ENCODE measurements around the gene CEP112.

The CEP112 gene

GRCh38 chr17:66056148-66056547, 135.8 kb downstream of the CEP112 start:
- DNase-seq, result no peak

GRCh38 chr17:66054242-66054641, 137.7 kb downstream of the CEP112 start:
- no peak for DNase-seq

- DNase-seq, result no peak
These were observed 147.8 kb downstream of the CEP112 start for GRCh38 chr17:66044083-66044482.

GRCh38 chr17:66043419-66043818, 148.5 kb downstream of the CEP112 start:
- DNase-seq, result no peak

- no peak for DNase-seq
These were observed 151.5 kb downstream of the CEP112 start for GRCh38 chr17:66040402-66040801.

- no peak for DNase-seq
These were observed 153.8 kb downstream of the CEP112 start for GRCh38 chr17:66038125-66038524.

GRCh38 chr17:66037221-66037620, 154.7 kb downstream of the CEP112 start:
- no peak for DNase-seq

GRCh38 chr17:66032082-66032712, 159.7 kb downstream of the CEP112 start:
- no peak for DNase-seq

GRCh38 chr17:66025551-66025950, 166.4 kb downstream of the CEP112 start:
- no peak for DNase-seq

GRCh38 chr17:66021757-66022156, 170.2 kb downstream of the CEP112 start:
- DNase-seq, result no peak

DNA sequence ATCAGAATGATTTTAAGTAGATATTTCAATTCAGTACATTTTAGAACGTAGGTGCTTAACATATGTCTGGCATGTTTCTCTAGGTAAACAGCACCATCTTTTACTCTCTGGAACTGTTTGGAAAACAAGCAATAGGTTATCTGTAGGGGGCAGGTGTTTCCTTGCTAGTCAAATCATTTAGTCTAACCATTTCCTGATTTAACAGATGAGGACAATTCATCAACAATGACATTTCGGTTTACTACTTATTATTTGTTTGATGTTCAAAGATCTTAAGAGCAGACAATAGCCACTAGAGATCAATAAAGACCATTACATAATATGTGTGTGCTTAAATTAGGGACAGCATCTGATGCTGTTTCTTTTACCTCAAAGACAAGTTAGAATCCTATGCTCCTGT, 173.1 kb downstream of the CEP112 start:
- peak; percentile 74 for DNase-seq

- no peak for DNase-seq
These were observed 175.7 kb downstream of the CEP112 start for GRCh38 chr17:66016231-66016630.

DNA sequence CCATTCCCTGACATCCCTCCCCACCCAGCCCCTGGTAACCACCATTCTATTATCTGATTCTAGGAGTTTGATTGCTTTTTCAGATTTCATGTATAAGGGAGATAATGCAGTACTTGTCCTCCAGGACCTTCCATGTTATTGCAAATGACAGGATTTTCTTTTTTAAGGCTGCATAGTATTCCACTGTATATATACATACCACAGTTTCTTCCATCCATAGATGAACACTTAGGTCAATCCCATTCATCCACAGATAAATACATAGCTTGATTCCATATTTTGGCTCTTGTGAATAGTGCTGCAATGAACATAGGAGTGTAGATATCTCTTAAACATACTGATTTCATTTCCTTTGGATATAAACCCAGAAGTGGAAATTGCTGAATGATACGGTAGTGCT, 183.3 kb downstream of the CEP112 start:
- DNase-seq, result no peak

- DNase-seq, result no peak
These were observed 185.3 kb downstream of the CEP112 start for GRCh38 chr17:66006654-66007053.

- DNase-seq, result no peak
These were observed 189.1 kb downstream of the CEP112 start for GRCh38 chr17:66002812-66003211.

DNA sequence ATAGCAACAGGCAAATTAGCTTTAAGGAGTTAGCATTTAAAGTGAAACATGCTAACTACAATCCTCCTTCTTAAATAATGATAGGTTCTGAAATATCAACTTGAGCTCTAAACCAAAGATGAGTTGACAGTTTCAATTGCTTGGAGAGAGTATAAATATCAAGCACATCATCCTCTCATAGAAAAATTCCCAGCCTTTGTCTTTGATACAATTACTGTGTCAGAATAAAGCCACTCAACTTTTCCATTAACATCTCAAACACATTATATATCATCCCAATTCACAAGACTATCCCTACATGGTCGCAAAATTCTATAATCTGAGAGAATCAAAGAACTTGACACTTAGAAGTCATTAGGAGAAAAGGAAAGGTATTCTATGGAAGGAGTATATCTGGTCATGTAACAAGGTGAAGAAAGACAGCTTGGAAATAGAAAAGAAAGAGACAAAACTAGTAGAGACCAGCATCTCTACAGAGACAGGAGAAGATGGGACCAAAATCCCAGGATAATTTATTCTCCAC, 189.8 kb downstream of the CEP112 start:
- DNase-seq, result no peak

- DNase-seq, result no peak
These were observed 191.7 kb downstream of the CEP112 start for GRCh38 chr17:66000216-66000615.

DNA sequence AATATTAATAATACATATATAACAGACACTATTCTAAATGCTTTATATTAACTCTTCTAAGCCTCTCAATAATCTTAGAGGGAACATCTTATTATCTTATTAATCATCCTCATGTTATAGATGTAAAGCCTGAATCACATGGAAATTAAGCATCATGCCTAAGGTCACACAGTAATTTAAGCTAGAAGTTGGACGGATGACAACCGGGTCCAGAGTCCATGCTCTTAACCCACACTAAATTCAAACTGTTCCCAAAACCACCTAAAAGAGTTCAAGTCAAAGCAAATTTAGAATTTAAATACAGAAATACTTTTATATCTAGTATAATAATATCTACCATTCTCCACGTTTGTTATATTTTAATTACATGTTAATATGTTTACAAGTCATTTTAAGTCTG, 193.3 kb downstream of the CEP112 start:
- DNase-seq, result no peak

- no peak for DNase-seq
These were observed 197.3 kb downstream of the CEP112 start for GRCh38 chr17:65994679-65995078.

GRCh38 chr17:65994114-65994513, 197.8 kb downstream of the CEP112 start:
- DNase-seq, result no peak

GRCh38 chr17:65990593-65990992, 201.3 kb downstream of the CEP112 start:
- no peak for DNase-seq

DNA sequence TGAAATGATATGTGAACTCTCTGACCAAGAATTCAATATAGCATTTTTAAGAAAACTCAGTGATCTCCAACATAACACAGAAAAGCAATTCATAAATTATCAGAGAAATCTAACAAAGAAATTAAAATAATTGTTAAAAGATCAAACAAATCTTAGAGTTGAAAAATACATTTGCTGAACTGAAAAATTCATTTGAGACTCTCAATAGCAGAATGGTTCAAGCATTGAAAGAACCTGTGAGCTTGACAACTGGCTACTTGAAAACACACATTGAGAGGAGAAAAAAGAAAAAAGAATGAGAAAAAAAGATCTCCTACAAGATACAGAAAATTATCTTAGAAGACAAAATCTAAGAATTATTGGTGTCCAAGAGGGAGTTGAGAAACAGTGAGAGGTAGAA, 203.5 kb downstream of the CEP112 start:
- no peak for DNase-seq

DNA sequence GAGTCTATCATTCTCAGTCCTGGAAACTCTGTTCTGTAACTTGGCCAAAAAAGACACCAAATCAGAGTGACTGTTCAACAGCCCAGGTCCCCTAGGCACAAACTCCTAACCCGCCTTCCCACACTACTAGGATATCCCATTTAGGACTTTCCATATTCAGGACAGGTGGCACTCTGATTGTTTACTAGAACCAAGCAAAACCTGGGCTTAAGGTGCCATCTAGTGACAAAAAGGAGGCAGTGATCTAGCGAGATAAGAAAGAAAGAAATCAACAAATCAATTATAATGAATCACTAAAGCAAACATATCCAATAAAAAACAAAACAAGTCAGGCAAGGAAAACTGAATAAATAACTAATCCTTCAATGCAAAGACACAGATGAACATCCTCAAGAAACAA, 203.9 kb downstream of the CEP112 start:
- DNase-seq, result no peak

- no peak for DNase-seq
These were observed 206.4 kb downstream of the CEP112 start for GRCh38 chr17:65985571-65985970.

DNA sequence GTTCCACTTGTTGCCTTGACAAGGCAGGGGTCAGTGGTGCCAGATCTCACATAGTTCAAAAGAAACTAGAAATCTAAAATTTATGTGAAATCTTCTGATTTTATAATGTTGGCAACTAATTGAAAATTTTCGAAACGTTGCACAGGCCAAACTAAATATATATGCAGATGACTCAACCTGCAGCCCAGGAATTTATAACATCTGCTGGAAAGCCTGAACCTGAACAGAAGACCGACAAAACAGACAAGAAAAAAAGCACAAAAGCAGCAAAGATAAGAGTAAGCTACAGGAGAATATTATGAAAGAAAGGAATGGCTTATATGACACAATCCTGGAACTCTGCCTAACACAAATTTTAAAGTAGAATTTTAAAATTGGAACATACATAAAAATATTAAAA, 207.6 kb downstream of the CEP112 start:
- DNase-seq, result no peak
